ENCODE data around the gene RABL2A.
"Not testable (repeated sequence)": the region's sequence is repeated elsewhere in the genome, so short reads cannot be mapped to it uniquely, and the experiment has no call there.

RABL2A gene

DNA sequence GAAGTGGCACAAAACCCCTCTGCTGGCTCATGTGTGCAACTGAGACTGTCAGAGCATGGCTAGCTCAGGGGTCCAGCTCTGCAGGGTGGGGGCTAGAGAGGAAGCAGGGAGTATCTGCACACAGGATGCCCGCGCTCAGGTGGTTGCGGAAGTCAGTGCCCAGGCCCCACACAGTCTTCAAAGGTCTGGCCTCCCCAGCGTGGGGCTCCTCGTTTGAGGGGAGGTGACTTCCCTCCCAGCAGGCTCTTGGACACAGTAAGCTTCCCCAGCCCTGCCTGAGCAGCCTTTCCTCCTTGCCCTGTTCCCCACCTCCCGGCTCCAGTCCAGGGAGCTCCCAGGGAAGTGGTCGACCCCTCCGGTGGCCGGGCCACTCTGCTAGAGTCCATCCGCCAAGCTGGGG, 29.9 kb upstream of the RABL2A start:
- H3K36me3 ChIP-seq (ENCODE audit: low read depth); H3K4me1 ChIP-seq (ENCODE audit: insufficient read depth, poor library complexity, severe bottlenecking); H3K9me3 ChIP-seq (ENCODE audit: severe bottlenecking); ATAC-seq (ENCODE audit: low read depth); DNase-seq (ENCODE audit: low spot score); H3K4me3 ChIP-seq (ENCODE audit: severe bottlenecking); H3K27ac ChIP-seq (ENCODE audit: poor library complexity, severe bottlenecking); H3K27me3 ChIP-seq (ENCODE audit: insufficient read depth, poor library complexity, severe bottlenecking): not testable (repeated sequence)

DNA sequence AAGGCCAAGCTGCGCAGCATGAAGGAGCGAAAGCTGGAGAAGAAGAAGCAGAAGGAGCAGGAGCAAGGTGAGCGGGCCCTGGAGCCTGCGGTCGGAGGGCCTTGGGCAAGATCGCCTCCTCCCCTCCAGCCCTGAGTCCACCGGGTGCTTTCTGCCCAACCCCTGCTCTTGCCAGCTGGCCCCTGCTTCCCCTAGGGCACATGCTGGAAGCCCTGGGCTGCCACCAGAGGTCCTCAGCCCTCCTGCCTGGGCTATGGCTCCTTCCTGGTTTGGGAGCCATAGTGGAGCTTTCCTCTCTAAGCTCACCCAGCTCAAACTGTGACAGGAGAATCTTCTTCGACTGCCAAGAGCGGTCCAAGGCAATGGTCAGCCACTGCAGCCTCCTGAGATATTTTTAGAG, 29.5 kb upstream of the RABL2A start:
- H3K27me3 ChIP-seq (ENCODE audit: insufficient read depth, poor library complexity, severe bottlenecking); H3K36me3 ChIP-seq (ENCODE audit: low read depth); H3K4me3 ChIP-seq (ENCODE audit: severe bottlenecking); H3K27ac ChIP-seq (ENCODE audit: poor library complexity, severe bottlenecking); H3K4me1 ChIP-seq (ENCODE audit: insufficient read depth, poor library complexity, severe bottlenecking); H3K9me3 ChIP-seq (ENCODE audit: severe bottlenecking); DNase-seq (ENCODE audit: low spot score); ATAC-seq (ENCODE audit: low read depth): not testable (repeated sequence)

DNA sequence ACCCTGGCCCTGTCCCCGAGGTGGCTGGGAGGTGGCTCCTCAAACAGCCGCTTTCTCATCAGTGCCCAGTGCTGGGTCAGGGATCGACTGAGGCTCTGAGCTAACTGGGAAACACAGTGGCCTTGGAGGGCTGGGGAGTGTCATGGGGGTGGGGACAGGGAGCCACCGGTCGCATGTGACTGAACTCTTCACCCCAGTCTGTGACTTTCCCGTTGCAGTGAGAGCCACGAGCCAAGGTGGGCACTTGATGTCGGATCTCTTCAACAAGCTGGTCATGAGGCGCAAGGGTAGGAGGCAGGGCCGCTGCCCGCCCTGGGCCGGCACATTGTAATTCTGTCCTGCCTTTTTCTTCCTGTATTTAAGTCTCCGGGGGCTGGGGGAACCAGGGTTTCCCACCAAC, 28.9 kb upstream of the RABL2A start:
- H3K4me1 ChIP-seq (ENCODE audit: insufficient read depth, poor library complexity, severe bottlenecking); H3K36me3 ChIP-seq (ENCODE audit: low read depth); H3K27ac ChIP-seq (ENCODE audit: poor library complexity, severe bottlenecking); H3K9me3 ChIP-seq (ENCODE audit: severe bottlenecking); ATAC-seq (ENCODE audit: low read depth); DNase-seq (ENCODE audit: low spot score); H3K4me3 ChIP-seq (ENCODE audit: severe bottlenecking); H3K27me3 ChIP-seq (ENCODE audit: insufficient read depth, poor library complexity, severe bottlenecking): not testable (repeated sequence)

DNA sequence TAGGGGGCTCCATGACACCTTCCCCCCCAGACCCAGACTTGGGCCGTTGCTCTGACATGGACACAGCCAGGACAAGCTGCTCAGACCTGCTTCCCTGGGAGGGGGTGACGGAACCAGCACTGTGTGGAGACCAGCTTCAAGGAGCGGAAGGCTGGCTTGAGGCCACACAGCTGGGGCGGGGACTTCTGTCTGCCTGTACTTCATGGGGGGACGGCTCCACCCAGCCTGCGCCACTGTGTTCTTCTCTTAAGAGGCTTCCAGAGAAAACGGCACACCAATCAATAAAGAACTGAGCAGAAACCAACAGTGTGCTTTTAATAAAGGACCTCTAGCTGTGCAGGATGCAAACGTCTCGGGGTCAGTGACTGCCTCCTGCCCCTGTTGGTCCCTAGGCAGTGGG, 28.3 kb upstream of the RABL2A start:
- ATAC-seq (ENCODE audit: low read depth); H3K4me3 ChIP-seq (ENCODE audit: severe bottlenecking); H3K27me3 ChIP-seq (ENCODE audit: insufficient read depth, poor library complexity, severe bottlenecking); H3K4me1 ChIP-seq (ENCODE audit: insufficient read depth, poor library complexity, severe bottlenecking); H3K36me3 ChIP-seq (ENCODE audit: low read depth); H3K9me3 ChIP-seq (ENCODE audit: severe bottlenecking); DNase-seq (ENCODE audit: low spot score); H3K27ac ChIP-seq (ENCODE audit: poor library complexity, severe bottlenecking): not testable (repeated sequence)

DNA sequence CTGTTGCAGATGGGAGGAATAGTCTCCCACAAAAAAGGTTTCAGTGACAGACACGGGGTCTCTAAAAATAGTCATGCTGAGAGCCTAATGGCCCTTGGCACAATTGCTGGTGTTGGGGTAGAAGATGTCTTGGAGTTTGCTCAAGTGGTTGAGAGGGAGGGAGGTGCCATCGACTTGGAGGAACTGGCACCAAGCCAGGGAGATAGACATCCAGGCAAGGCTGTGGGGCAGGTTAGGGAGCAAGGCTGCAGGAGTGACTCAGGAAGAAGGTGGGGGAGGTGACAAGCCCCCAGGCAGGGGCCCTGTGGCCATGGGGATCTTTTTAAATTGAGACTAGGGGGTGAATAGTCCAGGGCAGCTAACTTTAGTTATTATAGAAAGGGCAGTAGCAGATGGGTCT, 27.9 kb upstream of the RABL2A start:
- H3K9me3 ChIP-seq (ENCODE audit: severe bottlenecking); H3K4me1 ChIP-seq (ENCODE audit: insufficient read depth, poor library complexity, severe bottlenecking); DNase-seq (ENCODE audit: low spot score); H3K36me3 ChIP-seq (ENCODE audit: low read depth); H3K27me3 ChIP-seq (ENCODE audit: insufficient read depth, poor library complexity, severe bottlenecking); H3K27ac ChIP-seq (ENCODE audit: poor library complexity, severe bottlenecking); ATAC-seq (ENCODE audit: low read depth); H3K4me3 ChIP-seq (ENCODE audit: severe bottlenecking): not testable (repeated sequence)

DNA sequence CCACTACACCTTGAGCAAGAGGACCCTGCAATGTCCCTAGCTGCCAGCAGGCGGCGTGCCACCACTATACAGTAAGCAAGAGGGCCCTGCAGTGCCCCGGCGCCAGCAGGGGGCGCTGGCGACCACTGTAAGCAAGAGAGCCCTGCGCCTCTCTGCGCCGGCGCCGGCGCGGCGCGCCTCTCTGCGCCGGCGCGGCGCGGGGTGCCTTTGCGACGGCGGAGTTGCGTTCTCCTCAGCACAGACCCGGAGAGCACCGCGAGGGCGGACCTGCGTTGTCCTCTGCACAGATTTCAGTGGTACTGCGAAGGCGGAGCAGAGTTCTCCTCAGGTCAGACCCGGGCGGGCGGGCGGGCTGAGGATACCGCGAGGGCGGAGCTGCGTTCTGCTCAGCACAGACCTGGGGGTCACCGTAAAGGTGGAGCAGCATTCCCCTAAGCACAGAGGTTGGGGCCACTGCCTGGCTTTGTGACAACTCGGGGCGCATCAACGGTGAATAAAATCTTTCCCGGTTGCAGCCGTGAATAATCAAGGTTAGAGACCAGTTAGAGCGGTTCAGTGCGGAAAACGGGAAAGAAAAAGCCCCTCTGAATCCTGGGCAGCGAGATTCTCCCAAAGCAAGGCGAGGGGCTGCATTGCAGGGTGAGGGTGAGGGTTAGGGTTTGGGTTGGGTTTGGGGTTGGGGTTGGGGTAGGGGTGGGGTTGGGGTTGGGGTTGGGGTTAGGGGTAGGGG, 24.9 kb upstream of the RABL2A start:
- not testable (repeated sequence) for H3K27ac ChIP-seq (ENCODE audit: poor library complexity, severe bottlenecking); H3K27me3 ChIP-seq (ENCODE audit: insufficient read depth, poor library complexity, severe bottlenecking); ATAC-seq (ENCODE audit: low read depth); H3K4me1 ChIP-seq (ENCODE audit: insufficient read depth, poor library complexity, severe bottlenecking); H3K9me3 ChIP-seq (ENCODE audit: severe bottlenecking); H3K4me3 ChIP-seq (ENCODE audit: severe bottlenecking); DNase-seq (ENCODE audit: low spot score); H3K36me3 ChIP-seq (ENCODE audit: low read depth)
- TF ChIP-seq, protein P1, sequence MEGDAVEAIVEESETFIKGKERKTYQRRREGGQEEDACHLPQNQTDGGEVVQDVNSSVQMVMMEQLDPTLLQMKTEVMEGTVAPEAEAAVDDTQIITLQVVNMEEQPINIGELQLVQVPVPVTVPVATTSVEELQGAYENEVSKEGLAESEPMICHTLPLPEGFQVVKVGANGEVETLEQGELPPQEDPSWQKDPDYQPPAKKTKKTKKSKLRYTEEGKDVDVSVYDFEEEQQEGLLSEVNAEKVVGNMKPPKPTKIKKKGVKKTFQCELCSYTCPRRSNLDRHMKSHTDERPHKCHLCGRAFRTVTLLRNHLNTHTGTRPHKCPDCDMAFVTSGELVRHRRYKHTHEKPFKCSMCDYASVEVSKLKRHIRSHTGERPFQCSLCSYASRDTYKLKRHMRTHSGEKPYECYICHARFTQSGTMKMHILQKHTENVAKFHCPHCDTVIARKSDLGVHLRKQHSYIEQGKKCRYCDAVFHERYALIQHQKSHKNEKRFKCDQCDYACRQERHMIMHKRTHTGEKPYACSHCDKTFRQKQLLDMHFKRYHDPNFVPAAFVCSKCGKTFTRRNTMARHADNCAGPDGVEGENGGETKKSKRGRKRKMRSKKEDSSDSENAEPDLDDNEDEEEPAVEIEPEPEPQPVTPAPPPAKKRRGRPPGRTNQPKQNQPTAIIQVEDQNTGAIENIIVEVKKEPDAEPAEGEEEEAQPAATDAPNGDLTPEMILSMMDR (IDR thresholded peaks at IDR 0.05; ENCODE audit: poor library complexity, severe bottlenecking) = peak; percentile 34

DNA sequence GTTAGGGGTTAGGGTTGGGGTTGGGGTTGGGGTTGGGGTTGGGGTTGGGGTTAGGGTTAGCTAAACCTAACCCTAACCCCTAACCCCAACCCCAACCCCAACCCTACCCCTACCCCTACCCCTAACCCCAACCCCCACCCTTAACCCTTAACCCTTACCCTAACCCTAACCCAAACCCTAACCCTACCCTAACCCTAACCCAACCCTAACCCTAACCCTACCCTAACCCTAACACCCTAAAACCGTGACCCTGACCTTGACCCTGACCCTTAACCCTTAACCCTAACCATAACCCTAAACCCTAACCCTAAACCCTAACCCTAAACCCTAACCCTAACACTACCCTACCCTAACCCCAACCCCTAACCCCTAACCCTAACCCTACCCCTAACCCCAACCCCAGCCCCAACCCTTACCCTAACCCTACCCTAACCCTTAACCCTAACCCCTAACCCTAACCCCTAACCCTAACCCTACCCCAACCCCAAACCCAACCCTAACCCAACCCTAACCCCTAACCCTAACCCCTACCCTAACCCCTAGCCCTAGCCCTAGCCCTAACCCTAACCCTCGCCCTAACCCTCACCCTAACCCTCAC, 24.1 kb upstream of the RABL2A start:
- no peak for DNase-seq (ENCODE audit: low spot score)
- H3K4me3 ChIP-seq (ENCODE audit: severe bottlenecking) = peak overlapping the region; percentile 53
- H3K9me3 ChIP-seq (ENCODE audit: severe bottlenecking) = no peaks in the 10 kb centered on the region
- H3K4me1 ChIP-seq (ENCODE audit: insufficient read depth, poor library complexity, severe bottlenecking) = no peaks in the 10 kb centered on the region
- peak overlapping the region; percentile 57 for H3K27ac ChIP-seq (ENCODE audit: poor library complexity, severe bottlenecking)
- TF ChIP-seq, protein P1 (IDR thresholded peaks at IDR 0.05; ENCODE audit: poor library complexity, severe bottlenecking) = no peak
- no peaks in the 10 kb centered on the region for H3K36me3 ChIP-seq (ENCODE audit: low read depth)
- H3K27me3 ChIP-seq (ENCODE audit: insufficient read depth, poor library complexity, severe bottlenecking) = no peaks in the 10 kb centered on the region
- ATAC-seq (ENCODE audit: low read depth) = peak; percentile 72

DNA sequence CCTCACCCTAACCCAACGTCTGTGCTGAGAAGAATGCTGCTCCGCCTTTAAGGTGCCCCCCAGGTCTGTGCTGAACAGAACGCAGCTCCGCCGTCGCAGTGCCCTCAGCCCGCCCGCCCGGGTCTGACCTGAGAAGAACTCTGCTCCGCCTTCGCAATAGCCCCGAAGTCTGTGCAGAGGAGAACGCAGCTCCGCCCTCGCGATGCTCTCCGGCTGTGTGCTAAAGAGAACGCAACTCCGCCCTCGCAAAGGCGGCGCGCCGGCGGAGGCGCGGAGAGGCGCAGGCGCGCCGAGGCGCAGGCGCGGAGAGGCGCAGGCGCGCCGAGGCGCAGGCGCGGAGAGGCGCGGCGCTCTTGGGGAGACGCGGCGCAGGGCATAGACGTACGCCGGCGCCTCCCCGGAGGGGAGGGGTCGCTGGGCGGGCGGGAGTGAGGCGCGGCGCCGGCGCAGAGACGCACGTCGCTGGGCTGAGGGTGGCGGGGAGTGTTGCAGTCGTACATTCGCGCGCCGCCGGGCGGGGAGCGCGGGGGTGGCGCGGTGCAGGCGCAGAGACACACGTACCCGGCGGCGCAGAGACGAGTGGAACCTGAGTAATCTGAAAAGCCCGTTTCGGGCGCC, 23.5 kb upstream of the RABL2A start:
- DNase-seq (ENCODE audit: low spot score) (peak; percentile 82), ATAC-seq (ENCODE audit: low read depth) (peak; percentile 93)
- not testable (repeated sequence) for H3K27me3 ChIP-seq (ENCODE audit: insufficient read depth, poor library complexity, severe bottlenecking); H3K4me1 ChIP-seq (ENCODE audit: insufficient read depth, poor library complexity, severe bottlenecking); H3K36me3 ChIP-seq (ENCODE audit: low read depth); H3K9me3 ChIP-seq (ENCODE audit: severe bottlenecking)
- Histone ChIP-seq H3K27ac (ENCODE audit: poor library complexity, severe bottlenecking) (peak overlapping the region; percentile 57), H3K4me3 (ENCODE audit: severe bottlenecking) (peak overlapping the region; percentile 53)
